LNCAP (cell line): ENCODE measurements around the gene HASPIN.

Source experiments
- TF ChIP-seq, protein P1 (sequence below): fragments of 450-650 bp; IDR thresholded peaks from 2 replicates; pipeline ENCODE4 v1.5.1; 2017; ENCODE audit warnings: mild to moderate bottlenecking

Gene HASPIN

DNA sequence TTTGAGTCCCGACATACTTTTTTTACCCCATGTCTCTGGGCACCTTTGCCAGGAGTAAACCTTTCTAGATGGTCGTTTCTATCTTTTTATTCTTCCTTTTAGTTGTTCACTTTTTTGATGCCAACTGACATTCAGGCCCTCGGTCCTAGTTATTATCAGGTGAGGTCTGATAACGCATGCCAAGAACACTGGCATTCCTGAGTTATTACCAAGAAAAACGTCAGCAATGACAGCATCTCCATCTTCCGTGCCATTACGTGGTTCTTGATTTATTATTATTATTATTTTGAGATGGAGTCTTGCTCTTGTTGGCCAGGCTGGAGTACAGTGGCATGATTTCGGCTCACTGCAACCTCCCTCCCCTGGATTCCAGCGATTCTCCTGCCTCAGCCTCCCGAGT is 21.4 kb downstream of the HASPIN start:
- TF ChIP-seq, protein P1, sequence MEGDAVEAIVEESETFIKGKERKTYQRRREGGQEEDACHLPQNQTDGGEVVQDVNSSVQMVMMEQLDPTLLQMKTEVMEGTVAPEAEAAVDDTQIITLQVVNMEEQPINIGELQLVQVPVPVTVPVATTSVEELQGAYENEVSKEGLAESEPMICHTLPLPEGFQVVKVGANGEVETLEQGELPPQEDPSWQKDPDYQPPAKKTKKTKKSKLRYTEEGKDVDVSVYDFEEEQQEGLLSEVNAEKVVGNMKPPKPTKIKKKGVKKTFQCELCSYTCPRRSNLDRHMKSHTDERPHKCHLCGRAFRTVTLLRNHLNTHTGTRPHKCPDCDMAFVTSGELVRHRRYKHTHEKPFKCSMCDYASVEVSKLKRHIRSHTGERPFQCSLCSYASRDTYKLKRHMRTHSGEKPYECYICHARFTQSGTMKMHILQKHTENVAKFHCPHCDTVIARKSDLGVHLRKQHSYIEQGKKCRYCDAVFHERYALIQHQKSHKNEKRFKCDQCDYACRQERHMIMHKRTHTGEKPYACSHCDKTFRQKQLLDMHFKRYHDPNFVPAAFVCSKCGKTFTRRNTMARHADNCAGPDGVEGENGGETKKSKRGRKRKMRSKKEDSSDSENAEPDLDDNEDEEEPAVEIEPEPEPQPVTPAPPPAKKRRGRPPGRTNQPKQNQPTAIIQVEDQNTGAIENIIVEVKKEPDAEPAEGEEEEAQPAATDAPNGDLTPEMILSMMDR: no peak

GRCh38 chr17:3747805-3748204 is 24.1 kb downstream of the HASPIN start:
- TF ChIP-seq, protein P1: no peak

GRCh38 chr17:3748576-3748975 is 24.9 kb downstream of the HASPIN start:
- TF ChIP-seq, protein P1: no peak

- TF ChIP-seq, protein P1: no peak
Observed at GRCh38 chr17:3750296-3750695, 26.6 kb downstream of the HASPIN start.

DNA sequence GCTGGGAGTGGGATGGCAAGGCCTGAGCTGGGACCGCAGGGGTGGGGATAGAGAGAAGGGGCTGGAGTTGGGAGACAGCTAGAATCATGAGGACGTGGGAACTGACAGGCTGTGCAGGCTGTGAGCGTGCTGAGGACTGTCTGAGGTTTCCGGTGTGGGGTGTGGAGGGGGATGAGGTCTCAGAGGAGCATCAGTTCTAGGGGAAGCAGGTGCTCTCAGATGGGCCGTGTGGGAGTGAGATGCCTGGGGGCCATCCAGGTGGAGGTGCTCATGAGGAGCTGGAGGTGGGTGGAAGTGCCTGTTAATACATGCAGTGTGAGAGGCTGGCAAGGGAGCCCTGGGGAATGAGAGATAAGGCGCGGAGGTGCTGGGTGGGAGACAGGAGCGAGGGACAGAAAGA is 27.2 kb downstream of the HASPIN start:
- TF ChIP-seq, protein P1: no peak

DNA sequence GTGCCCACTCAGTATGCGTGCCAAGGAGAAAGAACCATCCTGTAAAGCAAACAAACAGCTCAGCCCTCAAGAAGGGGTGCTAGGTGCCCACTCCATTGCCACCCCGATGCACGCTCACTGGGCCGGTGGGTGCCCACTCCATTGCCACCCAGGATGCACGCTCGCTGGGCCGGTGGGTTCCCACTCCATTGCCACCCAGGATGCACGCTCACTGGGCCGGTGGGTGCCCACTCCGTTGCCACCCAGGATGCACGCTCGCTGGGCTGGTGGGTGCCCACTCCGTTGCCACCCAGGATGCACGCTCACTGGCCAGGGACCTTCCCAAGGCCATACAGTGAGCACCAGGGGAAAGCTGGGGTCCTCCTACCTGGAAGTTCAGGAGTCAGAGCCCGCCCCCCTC is 28.1 kb downstream of the HASPIN start:
- TF ChIP-seq, protein P1: no peak

DNA sequence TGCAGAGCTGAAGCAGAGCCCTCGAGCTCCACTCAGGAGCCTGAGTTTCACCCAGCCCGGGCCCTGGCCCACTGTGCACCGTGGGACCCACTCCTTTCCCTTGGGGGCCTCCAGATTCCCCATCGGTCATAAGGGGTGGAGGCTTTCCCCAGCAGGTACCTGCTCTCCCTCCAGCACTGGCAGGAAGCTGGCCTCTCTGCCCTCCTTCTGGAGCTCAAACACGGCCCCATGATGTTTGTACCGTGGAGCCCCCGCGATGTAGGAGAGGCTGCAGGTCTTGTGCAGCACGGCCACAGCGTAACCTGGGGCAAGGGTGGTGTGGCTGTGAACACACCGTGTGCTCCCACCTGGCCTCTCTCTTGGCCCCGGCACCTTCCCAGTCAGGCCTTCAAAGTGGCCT is 29.9 kb downstream of the HASPIN start:
- TF ChIP-seq, protein P1: no peak

DNA sequence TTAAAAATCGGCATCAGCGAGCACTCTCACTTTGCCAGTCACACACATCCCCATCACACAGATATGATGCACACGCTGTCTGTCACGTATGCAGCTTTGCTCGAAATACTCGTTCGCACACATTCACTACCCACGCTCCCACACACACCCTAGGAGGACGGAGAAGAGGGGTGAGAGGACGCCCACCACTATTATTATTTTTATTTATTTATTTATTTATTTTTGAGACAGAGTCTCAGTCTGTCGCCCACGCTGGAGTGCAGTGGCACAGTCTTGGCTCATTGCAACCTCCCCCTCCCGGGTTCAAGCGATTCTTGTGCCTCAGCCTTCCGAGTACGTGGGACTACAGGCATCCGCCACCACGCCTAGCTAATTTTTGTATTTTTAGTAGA is 30.4 kb downstream of the HASPIN start:
- TF ChIP-seq, protein P1: no peak
